GM21529 (cell line): ENCODE results near the gene FLT3LG.
A peak's percentile ranks its signal among the peaks of the same experiment; 100 is the strongest.
"Not testable (repeated sequence)": the region's sequence is repeated elsewhere in the genome, so short reads cannot be mapped to it uniquely, and the experiment has no call there.

Experiments used
- ATAC-seq: cut with Tn5 transposase; IDR thresholded peaks from one replicate; pipeline ENCODE4 v1.9.1; 2021; ENCODE audit not compliant: unreplicated experiment

FLT3LG gene

GRCh38 chr19:49440439-49441209, 33.4 kb upstream of the FLT3LG start:
- no peak for ATAC-seq

- ATAC-seq: no peak
Measured at GRCh38 chr19:49441210-49441959, 32.6 kb upstream of the FLT3LG start, which contains the start of gene SLC17A7. Gene SLC17A7 (minus strand): TSS chr19:49441527. CDS start chr19:49441379, 148 bp downstream.

GRCh38 chr19:49441960-49442350, 32.1 kb upstream of the FLT3LG start:
- no peak for ATAC-seq

- ATAC-seq: no peak
Measured at GRCh38 chr19:49442354-49442753, 31.7 kb upstream of the FLT3LG start.

- peak; percentile 17 for ATAC-seq
Measured at GRCh38 chr19:49442771-49443365, 31.1 kb upstream of the FLT3LG start.

- peak; percentile 68 for ATAC-seq
Measured at GRCh38 chr19:49443366-49444099, 30.5 kb upstream of the FLT3LG start.

- not testable (repeated sequence) for ATAC-seq
Measured at GRCh38 chr19:49444100-49444700, 29.8 kb upstream of the FLT3LG start.

- no peak for ATAC-seq
Measured at GRCh38 chr19:49445997-49446396, 28.0 kb upstream of the FLT3LG start.

GRCh38 chr19:49447485-49448431, 26.3 kb upstream of the FLT3LG start:
- no peak for ATAC-seq

GRCh38 chr19:49448432-49448786, 25.6 kb upstream of the FLT3LG start:
- ATAC-seq: no peak

- ATAC-seq: no peak
Measured at GRCh38 chr19:49450405-49450804, 23.6 kb upstream of the FLT3LG start.

- peak; percentile 59 for ATAC-seq
Measured at GRCh38 chr19:49451430-49452181, 22.4 kb upstream of the FLT3LG start, which contains the start of gene PIH1D1. Gene PIH1D1 (minus strand): TSS chr19:49451814. CDS start chr19:49451574, 240 bp downstream.

- ATAC-seq: peak; percentile 80
Measured at GRCh38 chr19:49453013-49453756, 20.8 kb upstream of the FLT3LG start, which contains the start of gene ALDH16A1. Gene ALDH16A1 (plus strand): TSS chr19:49453225. CDS start chr19:49453332, 107 bp downstream.

GRCh38 chr19:49453757-49454240, 20.2 kb upstream of the FLT3LG start:
- no peak for ATAC-seq

- no peak for ATAC-seq
Measured at GRCh38 chr19:49455773-49456172, 18.2 kb upstream of the FLT3LG start.

GRCh38 chr19:49456326-49456725, 17.7 kb upstream of the FLT3LG start:
- no peak for ATAC-seq

- ATAC-seq: no peak
Measured at GRCh38 chr19:49458567-49458903, 15.5 kb upstream of the FLT3LG start.

- ATAC-seq: no peak
Measured at GRCh38 chr19:49459388-49459787, 14.6 kb upstream of the FLT3LG start.
